ENCODE data around the gene IGHMBP2.

Gene IGHMBP2

DNA sequence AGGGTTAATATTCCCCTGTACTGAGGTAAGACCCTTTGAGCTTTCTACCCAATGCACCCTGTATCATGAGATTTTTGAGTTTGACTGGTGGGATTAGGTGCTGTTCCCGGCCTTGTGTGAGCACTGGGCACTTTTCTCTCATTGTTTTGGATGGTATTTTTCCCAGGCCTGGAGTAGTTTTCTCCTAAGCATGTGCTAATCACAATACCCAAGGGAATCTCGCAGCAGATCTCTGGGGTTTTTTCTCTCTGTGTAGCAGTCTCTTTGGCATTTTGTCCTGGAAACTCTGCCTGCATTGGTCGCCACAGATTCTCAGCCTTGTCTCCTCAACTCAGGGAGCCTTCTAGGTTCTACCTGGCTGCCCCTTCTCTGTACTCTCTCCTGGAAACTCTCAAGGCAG, 19.9 kb downstream of the IGHMBP2 start:
- Histone ChIP-seq H4K8ac (ENCODE audit: low read depth, low read length) (no peak overlapping the region), H3K9me3 (replicated peaks in 1 of 2; ENCODE audit: control insufficient read depth in 2 of 2, insufficient read depth in 1 of 2, low read depth in 1 of 2, low read length in 2 of 2) (peaks cover 10 to 27% of the 10 kb centered on the region in 2 donors), H3K4me3 (ENCODE audit: low read length in 2 of 2) (no peak overlapping the region), H3K9ac (ENCODE audit: low read depth, low read length, poor library complexity) (no peak overlapping the region), H2BK120ac (ENCODE audit: low read depth, low read length) (no peak overlapping the region), H3K27me3 (ENCODE audit: control insufficient read depth in 3 of 3, insufficient read depth in 3 of 3, low read depth in 1 of 3, low read length in 3 of 3) (no peaks in the 10 kb centered on the region), H2BK15ac (ENCODE audit: low read length) (no peak overlapping the region), H3K4me2 (ENCODE audit: insufficient read depth, low read length, poor library complexity, severe bottlenecking) (no peak overlapping the region), H3K79me1 (ENCODE audit: low read depth, low read length) (no peaks in the 10 kb centered on the region), H3K4me1 (ENCODE audit: control insufficient read depth in 2 of 2, insufficient read depth in 1 of 2, low read depth in 1 of 2, low read length in 2 of 2) (no peaks in the 10 kb centered on the region), H3K4ac (ENCODE audit: low read length) (no peak overlapping the region), H2AFZ (ENCODE audit: low read length) (no peak overlapping the region), H3K14ac (ENCODE audit: low read length) (no peak overlapping the region), H3K23ac (ENCODE audit: low read depth, low read length, poor library complexity) (no peak overlapping the region), H3K18ac (ENCODE audit: low read length) (no peak overlapping the region), H3K36me3 (replicated peaks in 1 of 2; ENCODE audit: control insufficient read depth in 2 of 2, insufficient read depth in 2 of 2, low read length in 2 of 2) (peaks cover 17 to 94% of the 10 kb centered on the region in 2 donors), H2AK5ac (ENCODE audit: low read depth, low read length) (no peak overlapping the region), H2BK5ac (ENCODE audit: low read length) (no peak overlapping the region), H3K27ac (replicated peaks; ENCODE audit: low read length) (no peak overlapping the region), H2BK12ac (ENCODE audit: low read length) (no peak overlapping the region), H4K91ac (ENCODE audit: low read depth, low read length, poor library complexity) (no peak overlapping the region)
- no CpG with 5 or more reads among the region's 3 CpGs for WGBS, 2 donors (ENCODE audit: extremely low coverage in 2 of 2, insufficient read length in 2 of 2, insufficient replicate concordance in 1 of 2)
- no peak for DNase-seq (ENCODE audit: low spot score)

DNA sequence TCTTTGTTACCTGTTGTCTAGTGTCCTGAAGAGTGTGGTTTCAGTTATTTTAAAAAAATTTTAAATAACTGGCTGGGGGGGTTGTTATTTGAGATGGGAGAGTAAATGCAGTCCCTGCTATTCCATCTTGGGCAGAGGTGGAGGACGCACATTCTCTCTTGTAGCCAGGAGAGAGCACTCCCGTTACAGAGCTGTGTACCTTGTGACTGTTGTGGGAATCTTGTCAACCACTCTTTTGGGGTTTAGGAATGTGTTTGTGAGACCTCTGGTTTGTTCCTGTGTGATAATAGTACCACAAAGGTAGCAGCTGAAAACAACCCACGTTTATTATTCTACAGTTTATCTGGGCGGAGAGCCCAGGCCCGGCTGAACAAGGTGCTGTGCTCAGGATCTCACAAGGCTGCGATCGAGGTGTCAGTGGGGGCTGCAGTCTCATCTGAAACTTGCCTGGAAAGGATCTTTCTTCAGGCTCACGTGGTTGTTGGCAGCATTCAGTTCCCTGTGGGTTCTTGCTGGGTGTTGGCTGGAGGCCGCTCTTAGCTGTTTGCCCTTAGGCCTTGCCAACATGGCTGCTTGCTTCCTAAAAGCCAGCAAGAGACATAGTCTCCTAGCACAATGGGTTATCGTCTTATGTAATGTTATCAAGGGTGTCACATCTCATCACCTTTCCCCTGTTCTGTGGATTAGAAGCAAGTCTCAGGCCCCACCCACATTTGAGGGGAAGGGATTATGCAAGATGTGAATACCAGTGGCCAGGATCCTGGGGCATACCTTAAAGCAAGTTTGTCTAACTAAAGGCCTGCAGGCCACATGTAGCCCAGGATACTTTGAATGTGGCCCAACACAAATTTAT, 20.6 kb downstream of the IGHMBP2 start:
- Histone ChIP-seq H3K27me3 (ENCODE audit: control insufficient read depth in 3 of 3, insufficient read depth in 3 of 3, low read depth in 1 of 3, low read length in 3 of 3) (no peaks in the 10 kb centered on the region), H2AFZ (ENCODE audit: low read length) (no peak overlapping the region), H4K8ac (ENCODE audit: low read depth, low read length) (no peak overlapping the region), H3K9ac (ENCODE audit: low read depth, low read length, poor library complexity) (no peak overlapping the region), H3K79me1 (ENCODE audit: low read depth, low read length) (no peaks in the 10 kb centered on the region), H2BK120ac (ENCODE audit: low read depth, low read length) (no peak overlapping the region), H3K18ac (ENCODE audit: low read length) (no peak overlapping the region), H3K23ac (ENCODE audit: low read depth, low read length, poor library complexity) (no peak overlapping the region), H2BK15ac (ENCODE audit: low read length) (no peak overlapping the region), H3K4me3 (ENCODE audit: low read length in 2 of 2) (no peak overlapping the region), H3K4me1 (ENCODE audit: control insufficient read depth in 2 of 2, insufficient read depth in 1 of 2, low read depth in 1 of 2, low read length in 2 of 2) (no peaks in the 10 kb centered on the region), H3K14ac (ENCODE audit: low read length) (no peak overlapping the region), H4K91ac (ENCODE audit: low read depth, low read length, poor library complexity) (no peak overlapping the region), H3K9me3 (replicated peaks in 1 of 2; ENCODE audit: control insufficient read depth in 2 of 2, insufficient read depth in 1 of 2, low read depth in 1 of 2, low read length in 2 of 2) (peaks cover 10 to 27% of the 10 kb centered on the region in 2 donors), H2AK5ac (ENCODE audit: low read depth, low read length) (no peak overlapping the region), H3K4me2 (ENCODE audit: insufficient read depth, low read length, poor library complexity, severe bottlenecking) (no peak overlapping the region), H3K4ac (ENCODE audit: low read length) (no peak overlapping the region), H3K36me3 (replicated peaks in 1 of 2; ENCODE audit: control insufficient read depth in 2 of 2, insufficient read depth in 2 of 2, low read length in 2 of 2) (peaks cover 15 to 94% of the 10 kb centered on the region in 2 donors), H2BK5ac (ENCODE audit: low read length) (no peak overlapping the region), H2BK12ac (ENCODE audit: low read length) (no peak overlapping the region), H3K27ac (replicated peaks; ENCODE audit: low read length) (no peak overlapping the region)
- no CpG with 5 or more reads among the region's 10 CpGs for WGBS, 2 donors (ENCODE audit: extremely low coverage in 2 of 2, insufficient read length in 2 of 2, insufficient replicate concordance in 1 of 2)
- DNase-seq (ENCODE audit: low spot score) = no peak

DNA sequence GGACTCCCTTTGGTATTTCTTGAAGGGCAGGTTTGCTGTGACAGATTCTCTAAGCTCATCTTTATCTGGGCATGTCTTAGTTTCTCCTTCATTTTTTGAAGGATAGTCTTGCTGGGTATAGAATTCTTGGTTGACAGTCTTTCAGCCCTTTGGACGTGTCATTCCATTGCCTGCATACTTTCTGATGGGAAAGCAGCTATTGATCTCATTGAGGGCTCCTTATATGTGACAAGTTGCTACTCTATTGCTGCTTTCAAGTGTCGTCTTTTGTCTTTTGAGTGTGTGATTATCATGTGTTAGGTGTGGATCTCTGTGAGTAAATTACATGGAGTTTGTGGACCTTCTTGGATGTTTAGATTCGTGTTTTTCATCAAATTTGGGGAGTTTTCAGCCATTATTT, 21.9 kb downstream of the IGHMBP2 start:
- Histone ChIP-seq H3K14ac (ENCODE audit: low read length) (no peak overlapping the region), H3K9ac (ENCODE audit: low read depth, low read length, poor library complexity) (no peak overlapping the region), H3K4ac (ENCODE audit: low read length) (no peak overlapping the region), H2AK5ac (ENCODE audit: low read depth, low read length) (no peak overlapping the region), H4K91ac (ENCODE audit: low read depth, low read length, poor library complexity) (no peak overlapping the region), H2BK5ac (ENCODE audit: low read length) (no peak overlapping the region), H3K23ac (ENCODE audit: low read depth, low read length, poor library complexity) (no peak overlapping the region), H3K36me3 (replicated peaks in 1 of 2; ENCODE audit: control insufficient read depth in 2 of 2, insufficient read depth in 2 of 2, low read length in 2 of 2) (peaks cover 17 to 94% of the 10 kb centered on the region in 2 donors), H2AFZ (ENCODE audit: low read length) (no peak overlapping the region), H4K8ac (ENCODE audit: low read depth, low read length) (no peak overlapping the region), H2BK15ac (ENCODE audit: low read length) (no peak overlapping the region), H3K4me2 (ENCODE audit: insufficient read depth, low read length, poor library complexity, severe bottlenecking) (no peak overlapping the region), H3K27me3 (ENCODE audit: control insufficient read depth in 3 of 3, insufficient read depth in 3 of 3, low read depth in 1 of 3, low read length in 3 of 3) (no peaks in the 10 kb centered on the region), H3K79me1 (ENCODE audit: low read depth, low read length) (no peaks in the 10 kb centered on the region), H3K9me3 (replicated peaks in 1 of 2; ENCODE audit: control insufficient read depth in 2 of 2, insufficient read depth in 1 of 2, low read depth in 1 of 2, low read length in 2 of 2) (peaks cover 10 to 27% of the 10 kb centered on the region in 2 donors), H3K4me1 (ENCODE audit: control insufficient read depth in 2 of 2, insufficient read depth in 1 of 2, low read depth in 1 of 2, low read length in 2 of 2) (no peaks in the 10 kb centered on the region), H2BK12ac (ENCODE audit: low read length) (no peak overlapping the region), H2BK120ac (ENCODE audit: low read depth, low read length) (no peak overlapping the region), H3K18ac (ENCODE audit: low read length) (no peak overlapping the region), H3K27ac (replicated peaks; ENCODE audit: low read length) (no peak overlapping the region), H3K4me3 (ENCODE audit: low read length in 2 of 2) (no peak overlapping the region)
- no CpG with 5 or more reads among the region's 3 CpGs for whole genome bisulfite sequencing, 2 donors (ENCODE audit: extremely low coverage in 2 of 2, insufficient read length in 2 of 2, insufficient replicate concordance in 1 of 2)
- DNase-seq (ENCODE audit: low spot score) = no peak

DNA sequence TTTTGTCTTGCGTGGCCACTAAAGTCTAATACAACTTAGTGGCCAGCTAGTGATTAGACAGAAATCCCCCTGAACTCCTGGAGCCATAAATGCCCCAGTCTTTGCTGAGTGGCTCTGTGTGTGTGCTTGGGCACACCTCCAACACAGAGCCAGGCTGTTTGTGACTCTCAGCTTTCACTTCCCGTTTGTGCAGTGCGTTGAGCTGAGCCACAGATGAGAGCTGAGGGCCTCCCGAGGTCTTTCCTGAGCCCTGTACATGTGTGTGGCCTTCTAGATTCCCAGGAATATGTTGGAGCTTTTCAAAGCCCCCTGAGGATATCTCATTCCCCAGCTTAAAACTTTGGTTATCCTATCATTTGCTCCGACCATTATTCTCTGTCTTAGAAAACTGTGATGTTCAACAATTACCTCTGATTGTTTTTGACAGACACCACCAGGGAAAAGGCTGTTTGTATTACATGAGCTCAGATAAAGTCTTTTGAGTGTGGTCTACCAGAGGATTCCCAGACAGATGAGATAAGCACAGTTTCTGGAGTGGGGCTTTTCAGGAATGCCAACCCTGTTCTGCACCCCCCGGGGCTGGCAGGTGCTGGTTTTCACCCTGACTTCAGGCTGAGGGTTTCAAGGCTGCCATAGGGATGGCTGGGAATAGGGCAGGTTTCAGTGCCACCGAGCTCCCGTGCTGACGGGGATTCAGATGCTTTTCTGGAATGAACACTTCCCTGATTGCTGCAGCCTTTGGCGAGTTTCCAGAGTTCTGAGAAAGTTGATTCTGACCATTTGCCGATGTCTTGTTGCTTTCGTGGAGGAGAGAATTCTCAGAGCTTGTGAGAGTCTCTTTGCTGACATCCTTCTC, 23.8 kb downstream of the IGHMBP2 start:
- Histone ChIP-seq H3K36me3 (replicated peaks in 1 of 2; ENCODE audit: control insufficient read depth in 2 of 2, insufficient read depth in 2 of 2, low read length in 2 of 2) (peaks cover 18 to 85% of the 10 kb centered on the region in 2 donors), H3K27ac (replicated peaks; ENCODE audit: low read length) (no peak overlapping the region), H3K9ac (ENCODE audit: low read depth, low read length, poor library complexity) (no peak overlapping the region), H2BK15ac (ENCODE audit: low read length) (no peak overlapping the region), H2AFZ (ENCODE audit: low read length) (no peak overlapping the region), H4K8ac (ENCODE audit: low read depth, low read length) (no peak overlapping the region), H4K91ac (ENCODE audit: low read depth, low read length, poor library complexity) (no peak overlapping the region), H3K18ac (ENCODE audit: low read length) (no peak overlapping the region), H3K14ac (ENCODE audit: low read length) (no peak overlapping the region), H3K79me1 (ENCODE audit: low read depth, low read length) (no peaks in the 10 kb centered on the region), H2AK5ac (ENCODE audit: low read depth, low read length) (no peak overlapping the region), H2BK5ac (ENCODE audit: low read length) (no peak overlapping the region), H3K9me3 (replicated peaks in 1 of 2; ENCODE audit: control insufficient read depth in 2 of 2, insufficient read depth in 1 of 2, low read depth in 1 of 2, low read length in 2 of 2) (peaks cover 10 to 27% of the 10 kb centered on the region in 2 donors), H3K4me2 (ENCODE audit: insufficient read depth, low read length, poor library complexity, severe bottlenecking) (no peak overlapping the region), H3K4ac (ENCODE audit: low read length) (no peak overlapping the region), H3K4me3 (ENCODE audit: low read length in 2 of 2) (no peak overlapping the region), H3K4me1 (ENCODE audit: control insufficient read depth in 2 of 2, insufficient read depth in 1 of 2, low read depth in 1 of 2, low read length in 2 of 2) (no peaks in the 10 kb centered on the region), H3K23ac (ENCODE audit: low read depth, low read length, poor library complexity) (no peak overlapping the region), H3K27me3 (ENCODE audit: control insufficient read depth in 3 of 3, insufficient read depth in 3 of 3, low read depth in 1 of 3, low read length in 3 of 3) (no peaks in the 10 kb centered on the region), H2BK12ac (ENCODE audit: low read length) (no peak overlapping the region), H2BK120ac (ENCODE audit: low read depth, low read length) (no peak overlapping the region)
- no peak for DNase-seq (ENCODE audit: low spot score)
- no CpG with 5 or more reads among the region's 12 CpGs for WGBS, 2 donors (ENCODE audit: extremely low coverage in 2 of 2, insufficient read length in 2 of 2, insufficient replicate concordance in 1 of 2)

All from neuronal stem cell (in vitro differentiated cells).